K562 (cell line): ENCODE results near the gene SENP7. TPM values are rescaled to one million over a fixed set of nuclear protein-coding genes. Genes with fewer than 3 reads are reported as not detected.

Experiments used
- ADNP ChIP-seq: fragments of 200-800 bp; sonication (Bioruptor generic); IDR thresholded peaks from 2 replicates; pipeline ENCODE4 v1.6.1; 2016; ENCODE audit warnings: missing genetic modification characterization, missing compliant biosample characterization
- CBX2 ChIP-seq: fragments of 200-600 bp; sonication (generic); IDR thresholded peaks from one replicate; pipeline ENCODE4 v1.6.1; 2012; ENCODE audit warnings: mild to moderate bottlenecking, low read length, inconsistent platforms; ENCODE audit not compliant: insufficient read depth, poor library complexity, severe bottlenecking
- E4F1 ChIP-seq: fragments of 250-450 bp; sonication (Bioruptor Pico); IDR thresholded peaks from 2 replicates; pipeline ENCODE4 v1.5.0; 2021; ENCODE audit warnings: mild to moderate bottlenecking, borderline replicate concordance
- HCFC1 ChIP-seq: IDR thresholded peaks from 2 replicates; pipeline ENCODE4 v1.6.1; 2012; ENCODE audit warnings: low read depth, low read length, improper control_type of control experiment
- IFI16 ChIP-seq: fragments of 250-450 bp; sonication (Bioruptor Pico); IDR thresholded peaks from 2 replicates; pipeline ENCODE4 v2.1.2; 2022; ENCODE audit warnings: mild to moderate bottlenecking, inconsistent platforms
- ILF3 ChIP-seq: fragments of 450-650 bp; IDR thresholded peaks from 2 replicates; pipeline ENCODE4 v1.6.1; 2018; ENCODE audit warnings: antibody characterized with exemption, mild to moderate bottlenecking, moderate library complexity, borderline replicate concordance
- NFYB ChIP-seq: IDR thresholded peaks from 2 replicates; pipeline ENCODE4 v1.6.1; 2011; ENCODE audit warnings: mild to moderate bottlenecking, moderate library complexity; ENCODE audit not compliant: insufficient read length; ENCODE audit errors: extremely low read depth
- NR1H2 ChIP-seq: sonication (generic); formaldehyde crosslinking; IDR thresholded peaks from 2 replicates; pipeline ENCODE4 v1.4.0; 2020; ENCODE audit warnings: mild to moderate bottlenecking, missing genetic modification reagents
- SOX6 ChIP-seq: fragments of 450-650 bp; IDR thresholded peaks from 2 replicates; pipeline ENCODE4 v1.6.1; 2014; ENCODE audit warnings: mild to moderate bottlenecking
- TRIM25 ChIP-seq: fragments of 450-650 bp; IDR thresholded peaks from 2 replicates; pipeline ENCODE4 v1.7.0; 2016; ENCODE audit warnings: borderline replicate concordance
- ZBED1 ChIP-seq: IDR thresholded peaks from 2 replicates; pipeline ENCODE4 v1.6.1; 2014
- ZBTB1 ChIP-seq: sonication (generic); formaldehyde crosslinking; IDR thresholded peaks from 2 replicates; pipeline ENCODE4 v1.8.1; 2023; ENCODE audit warnings: missing genetic modification reagents, low read depth, mild to moderate bottlenecking, borderline replicate concordance
- ZBTB26 ChIP-seq: fragments of 450-650 bp; formaldehyde crosslinking; IDR thresholded peaks from 2 replicates; pipeline ENCODE4 v1.4.0; 2022; ENCODE audit warnings: missing genetic modification characterization
- ZNF133 ChIP-seq: fragments of 250-450 bp; sonication (Bioruptor Pico); IDR thresholded peaks from 2 replicates; pipeline ENCODE4 v1.4.0; 2020; ENCODE audit warnings: mild to moderate bottlenecking
- ZNF165 ChIP-seq: fragments of 250-450 bp; sonication (Bioruptor Pico); IDR thresholded peaks from 2 replicates; pipeline ENCODE4 v1.4.0; 2020; ENCODE audit warnings: borderline replicate concordance
- ZNF436 ChIP-seq: fragments of 250-450, 450-650 bp; sonication (Bioruptor Pico); formaldehyde crosslinking; IDR thresholded peaks from 2 replicates; pipeline ENCODE4 v1.7.0; 2020; ENCODE audit warnings: mild to moderate bottlenecking
- ZSCAN29 ChIP-seq: fragments of 450-650 bp; IDR thresholded peaks from 2 replicates; pipeline ENCODE4 v1.6.1; 2017
- polyA plus RNA-seq, 8 experiments: library from polyadenylated mRNA; depleted of rRNA in 4 of 8; stranded (reverse) in 5 of 8; unstranded in 3 of 8; fragments of >200 nt; fragmentation: Nextera tagmentation in 2 of 8; fragmentation: Illumina TruSeq in 1 of 8; extraction: Ambion mirVana in 2 of 8; extraction: Trizol in 1 of 8; gene quantifications; 2 replicates each; pipeline versions ENCODE4 v1.2.1 to v1.2.3, GENCODE V29; 2011 to 2014; ENCODE audit warnings: inconsistent platforms in 1 of 8, missing spikeins in 1 of 8
- total RNA-seq, 7 experiments: library from RNA; depleted of rRNA in 6 of 7; stranded (reverse); fragments of >200 nt in 6 of 7; fragmentation: Illumina TruSeq in 2 of 7; extraction: Trizol in 2 of 7; gene quantifications; 2 replicates each; pipeline versions ENCODE4 v1.2.1 to v1.2.3, GENCODE V29; 2011 to 2021; ENCODE audit warnings: low replicate concordance in 1 of 7
- TF ChIP-seq, protein P1 (sequence below): sonication (generic); formaldehyde crosslinking; IDR thresholded peaks from 2 replicates; pipeline ENCODE4 v1.8.0; 2023; ENCODE audit warnings: missing genetic modification reagents, mild to moderate bottlenecking, borderline replicate concordance

Gene SENP7
- total and polyA plus RNA-seq, 9 of the 15 experiments (the other 6 are each of a cell fraction or from before 2014, with no cell fraction given), result 4.1 to 21.9 (median 10.7) TPM

GRCh38 chr3:101513419-101513986, 491 bp upstream of the SENP7 start (continued):
- no peak for TF ChIP-seq E4F1
- TF ChIP-seq NFYB, result no peak
- TF ChIP-seq CBX2, result no peak
- TF ChIP-seq ZSCAN29, result no peak
- no peak for TF ChIP-seq ZBTB26 (CRISPR knock-in tag)
- TF ChIP-seq SOX6, result no peak
- no peak for TF ChIP-seq NR1H2 (CRISPR knock-in tag)
- TF ChIP-seq ZNF436 (CRISPR knock-in tag), result no peak
- TF ChIP-seq ZBED1, result no peak
- no peak for TF ChIP-seq ZNF133 (CRISPR knock-in tag)
- TF ChIP-seq ZNF165 (CRISPR knock-in tag), result no peak
- no peak for TF ChIP-seq ADNP
- TF ChIP-seq TRIM25, result no peak
- no peak for TF ChIP-seq ILF3
- no peak for TF ChIP-seq HCFC1
- TF ChIP-seq ZBTB1, result no peak
- TF ChIP-seq IFI16 (CRISPR knock-in tag), result no peak
- TF ChIP-seq, protein P1, sequence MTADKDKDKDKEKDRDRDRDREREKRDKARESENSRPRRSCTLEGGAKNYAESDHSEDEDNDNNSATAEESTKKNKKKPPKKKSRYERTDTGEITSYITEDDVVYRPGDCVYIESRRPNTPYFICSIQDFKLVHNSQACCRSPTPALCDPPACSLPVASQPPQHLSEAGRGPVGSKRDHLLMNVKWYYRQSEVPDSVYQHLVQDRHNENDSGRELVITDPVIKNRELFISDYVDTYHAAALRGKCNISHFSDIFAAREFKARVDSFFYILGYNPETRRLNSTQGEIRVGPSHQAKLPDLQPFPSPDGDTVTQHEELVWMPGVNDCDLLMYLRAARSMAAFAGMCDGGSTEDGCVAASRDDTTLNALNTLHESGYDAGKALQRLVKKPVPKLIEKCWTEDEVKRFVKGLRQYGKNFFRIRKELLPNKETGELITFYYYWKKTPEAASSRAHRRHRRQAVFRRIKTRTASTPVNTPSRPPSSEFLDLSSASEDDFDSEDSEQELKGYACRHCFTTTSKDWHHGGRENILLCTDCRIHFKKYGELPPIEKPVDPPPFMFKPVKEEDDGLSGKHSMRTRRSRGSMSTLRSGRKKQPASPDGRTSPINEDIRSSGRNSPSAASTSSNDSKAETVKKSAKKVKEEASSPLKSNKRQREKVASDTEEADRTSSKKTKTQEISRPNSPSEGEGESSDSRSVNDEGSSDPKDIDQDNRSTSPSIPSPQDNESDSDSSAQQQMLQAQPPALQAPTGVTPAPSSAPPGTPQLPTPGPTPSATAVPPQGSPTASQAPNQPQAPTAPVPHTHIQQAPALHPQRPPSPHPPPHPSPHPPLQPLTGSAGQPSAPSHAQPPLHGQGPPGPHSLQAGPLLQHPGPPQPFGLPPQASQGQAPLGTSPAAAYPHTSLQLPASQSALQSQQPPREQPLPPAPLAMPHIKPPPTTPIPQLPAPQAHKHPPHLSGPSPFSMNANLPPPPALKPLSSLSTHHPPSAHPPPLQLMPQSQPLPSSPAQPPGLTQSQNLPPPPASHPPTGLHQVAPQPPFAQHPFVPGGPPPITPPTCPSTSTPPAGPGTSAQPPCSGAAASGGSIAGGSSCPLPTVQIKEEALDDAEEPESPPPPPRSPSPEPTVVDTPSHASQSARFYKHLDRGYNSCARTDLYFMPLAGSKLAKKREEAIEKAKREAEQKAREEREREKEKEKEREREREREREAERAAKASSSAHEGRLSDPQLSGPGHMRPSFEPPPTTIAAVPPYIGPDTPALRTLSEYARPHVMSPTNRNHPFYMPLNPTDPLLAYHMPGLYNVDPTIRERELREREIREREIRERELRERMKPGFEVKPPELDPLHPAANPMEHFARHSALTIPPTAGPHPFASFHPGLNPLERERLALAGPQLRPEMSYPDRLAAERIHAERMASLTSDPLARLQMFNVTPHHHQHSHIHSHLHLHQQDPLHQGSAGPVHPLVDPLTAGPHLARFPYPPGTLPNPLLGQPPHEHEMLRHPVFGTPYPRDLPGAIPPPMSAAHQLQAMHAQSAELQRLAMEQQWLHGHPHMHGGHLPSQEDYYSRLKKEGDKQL (CRISPR knock-in tag), result no peak
